ENCODE measurements around the gene ARID3A. TPM values are rescaled to one million over a fixed set of nuclear protein-coding genes. Genes with fewer than 3 reads are reported as not detected.

Gene ARID3A
- total RNA-seq, 1 donor from 2014 or later, result 149 TPM

GRCh38 chr19:986083-986482 lies 60.2 kb downstream of the ARID3A start:
- Mint-ChIP-seq H3K27ac (peak overlapping the region; percentile 41), H3K27me3 (no peaks in the 10 kb centered on the region), H3K4me1 (ENCODE audit: low read depth) (peaks cover 6% of the 10 kb centered on the region), H3K9me3 (ENCODE audit: low read depth) (no peaks in the 10 kb centered on the region), H3K4me3 (ENCODE audit: low read depth) (no peak overlapping the region), H3K36me3 (ENCODE audit: insufficient read depth) (peaks cover 5% of the 10 kb centered on the region)
- no peak for DNase-seq (ENCODE audit: low spot score, unreplicated experiment)
- TF ChIP-seq, protein P1, sequence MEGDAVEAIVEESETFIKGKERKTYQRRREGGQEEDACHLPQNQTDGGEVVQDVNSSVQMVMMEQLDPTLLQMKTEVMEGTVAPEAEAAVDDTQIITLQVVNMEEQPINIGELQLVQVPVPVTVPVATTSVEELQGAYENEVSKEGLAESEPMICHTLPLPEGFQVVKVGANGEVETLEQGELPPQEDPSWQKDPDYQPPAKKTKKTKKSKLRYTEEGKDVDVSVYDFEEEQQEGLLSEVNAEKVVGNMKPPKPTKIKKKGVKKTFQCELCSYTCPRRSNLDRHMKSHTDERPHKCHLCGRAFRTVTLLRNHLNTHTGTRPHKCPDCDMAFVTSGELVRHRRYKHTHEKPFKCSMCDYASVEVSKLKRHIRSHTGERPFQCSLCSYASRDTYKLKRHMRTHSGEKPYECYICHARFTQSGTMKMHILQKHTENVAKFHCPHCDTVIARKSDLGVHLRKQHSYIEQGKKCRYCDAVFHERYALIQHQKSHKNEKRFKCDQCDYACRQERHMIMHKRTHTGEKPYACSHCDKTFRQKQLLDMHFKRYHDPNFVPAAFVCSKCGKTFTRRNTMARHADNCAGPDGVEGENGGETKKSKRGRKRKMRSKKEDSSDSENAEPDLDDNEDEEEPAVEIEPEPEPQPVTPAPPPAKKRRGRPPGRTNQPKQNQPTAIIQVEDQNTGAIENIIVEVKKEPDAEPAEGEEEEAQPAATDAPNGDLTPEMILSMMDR (IDR thresholded peaks at IDR 0.05; ENCODE audit: unreplicated experiment), result no peak

DNA sequence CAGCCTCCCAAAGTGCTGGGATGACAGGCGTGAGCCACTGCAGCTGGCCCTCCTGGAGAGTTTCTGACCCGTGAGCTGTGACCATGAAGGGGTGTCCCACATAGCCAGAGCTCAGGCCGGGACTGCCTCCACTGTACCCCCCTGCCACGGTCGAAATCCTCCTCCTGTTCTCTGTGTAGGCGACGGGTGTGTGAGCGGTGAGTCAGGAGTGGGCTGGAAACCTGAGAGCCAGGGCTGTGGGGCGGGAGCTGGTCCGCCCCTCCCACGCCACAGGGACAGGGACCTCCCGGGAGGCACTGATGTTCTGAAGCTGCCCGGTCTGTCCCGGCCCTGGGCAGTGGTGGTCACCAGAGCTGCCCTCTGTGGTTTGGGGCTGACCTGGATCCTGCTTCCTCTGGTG lies 62.2 kb downstream of the ARID3A start:
- no peak for DNase-seq (ENCODE audit: low spot score, unreplicated experiment)
- Mint-ChIP-seq H3K27me3 (no peaks in the 10 kb centered on the region), H3K9me3 (ENCODE audit: low read depth) (no peaks in the 10 kb centered on the region), H3K27ac (no peak overlapping the region), H3K4me3 (ENCODE audit: low read depth) (no peak overlapping the region), H3K4me1 (ENCODE audit: low read depth) (peaks cover 6% of the 10 kb centered on the region), H3K36me3 (ENCODE audit: insufficient read depth) (peaks cover 9% of the 10 kb centered on the region)
- TF ChIP-seq, protein P1 (IDR thresholded peaks at IDR 0.05; ENCODE audit: unreplicated experiment), result no peak

DNA sequence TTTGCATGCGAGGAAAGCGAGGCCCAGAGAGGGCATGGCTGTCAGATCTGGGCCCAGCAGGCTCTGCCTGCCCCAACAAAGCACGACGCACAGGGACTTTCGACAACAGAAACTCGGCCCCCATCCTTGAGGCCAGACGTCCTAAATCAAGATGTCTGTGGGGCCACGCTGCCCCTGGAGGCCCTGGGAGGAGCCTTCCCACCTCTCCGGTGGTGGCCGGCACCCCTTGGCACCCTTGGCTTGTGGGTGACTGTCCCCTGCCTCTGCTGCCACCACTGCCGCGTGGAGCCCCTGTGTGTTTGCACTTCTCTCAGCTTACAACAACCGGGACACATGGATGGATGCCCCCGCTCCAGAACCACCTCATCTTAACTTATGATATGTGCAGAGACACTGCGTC lies 62.7 kb downstream of the ARID3A start:
- TF ChIP-seq, protein P1 (IDR thresholded peaks at IDR 0.05; ENCODE audit: unreplicated experiment), result no peak
- DNase-seq (ENCODE audit: low spot score, unreplicated experiment), result no peak
- Mint-ChIP-seq H3K4me3 (ENCODE audit: low read depth) (no peak overlapping the region), H3K4me1 (ENCODE audit: low read depth) (peaks cover 6% of the 10 kb centered on the region), H3K9me3 (ENCODE audit: low read depth) (no peaks in the 10 kb centered on the region), H3K27ac (no peak overlapping the region), H3K27me3 (no peaks in the 10 kb centered on the region), H3K36me3 (ENCODE audit: insufficient read depth) (peaks cover 9% of the 10 kb centered on the region)

GRCh38 chr19:989381-990081 lies 63.7 kb downstream of the ARID3A start:
- Mint-ChIP-seq H3K4me1 (ENCODE audit: low read depth) (peaks cover 6% of the 10 kb centered on the region), H3K27me3 (no peaks in the 10 kb centered on the region), H3K9me3 (ENCODE audit: low read depth) (no peaks in the 10 kb centered on the region), H3K36me3 (ENCODE audit: insufficient read depth) (peaks cover 9% of the 10 kb centered on the region), H3K4me3 (ENCODE audit: low read depth) (no peak overlapping the region), H3K27ac (no peak overlapping the region)
- TF ChIP-seq, protein P1 (IDR thresholded peaks at IDR 0.05; ENCODE audit: unreplicated experiment), result peak; percentile 28
- no peak for DNase-seq (ENCODE audit: low spot score, unreplicated experiment)

GRCh38 chr19:990119-990571 lies 64.3 kb downstream of the ARID3A start:
- no peak for DNase-seq (ENCODE audit: low spot score, unreplicated experiment)
- Mint-ChIP-seq H3K4me1 (ENCODE audit: low read depth) (no peaks in the 10 kb centered on the region), H3K27me3 (no peaks in the 10 kb centered on the region), H3K4me3 (ENCODE audit: low read depth) (no peak overlapping the region), H3K9me3 (ENCODE audit: low read depth) (no peaks in the 10 kb centered on the region), H3K27ac (no peak overlapping the region), H3K36me3 (ENCODE audit: insufficient read depth) (peaks cover 9% of the 10 kb centered on the region)
- TF ChIP-seq, protein P1 (IDR thresholded peaks at IDR 0.05; ENCODE audit: unreplicated experiment), result no peak
